Measurements from ENCODE around the gene MYO9A.

GRCh38 chr15:71788646-71789579, 329.0 kb downstream of the MYO9A start:
- no peak for TF ChIP-seq CTCF (IDR thresholded peaks at IDR 0.05; ENCODE audit: insufficient read depth, low read length)
- TF ChIP-seq REST (IDR thresholded peaks at IDR 0.05; ENCODE audit: insufficient replicate concordance, low read depth) = no peak
- no peak for TF ChIP-seq POLR2AphosphoS5 (IDR thresholded peaks at IDR 0.05; ENCODE audit: low read depth)
- TF ChIP-seq GABPA (IDR thresholded peaks at IDR 0.05; ENCODE audit: low read depth) = no peak
